B cell (primary cell): ENCODE results near the gene PPOX. TPM values are rescaled to one million over a fixed set of nuclear protein-coding genes. Genes with fewer than 3 reads are reported as not detected.
A peak's percentile ranks its signal among the peaks of the same experiment; 100 is the strongest.

Source experiments
- ATAC-seq: fragments of 200-7000 bp; cut with Tn5 transposase; one replicate; pipeline ENCODE4 v1.10.0; 2021; ENCODE audit warnings: low read depth, mild to moderate bottlenecking, moderate number of reproducible peaks, moderate library complexity
- CTCF ChIA-PET: fragments of 350-600 bp; sonication (Branson Sonifier 250); formaldehyde crosslinking; loops from one replicate; lab custom pipeline; 2021; ENCODE audit warnings: antibody characterized with exemption, inconsistent platforms; lab: Charles Lee
- POLR2A ChIA-PET: fragments of 350-600 bp; sonication (Branson Sonifier 250); formaldehyde crosslinking; loops from one replicate; lab custom pipeline; 2021; ENCODE audit warnings: antibody characterized with exemption; lab: Charles Lee
- DNase-seq: peaks from one replicate; pipeline ENCODE4 v3.0.0; 2013
- H2AFZ ChIP-seq: 2 replicates; pipeline ENCODE4 v1.6.1; 2012; ENCODE audit warnings: mild to moderate bottlenecking, low read depth, low read length; ENCODE audit not compliant: insufficient read depth, poor library complexity, severe bottlenecking
- H3K27ac ChIP-seq, 2 donors: 1 replicate in 1 of 2; 2 replicates in 1 of 2; pipeline ENCODE4 v1.5.1; 2012 to 2013; ENCODE audit warnings: low read length in 2 of 2, mild to moderate bottlenecking in 2 of 2, moderate library complexity in 1 of 2
- H3K27me3 ChIP-seq, 4 experiments: fragments of 200-600 bp in 1 of 4; sonication (generic) in 1 of 4; replicated peaks in 1 of 4; 1 replicate in 2 of 4; 2 replicates in 2 of 4; pipeline versions ENCODE4 v1.6.1 to v1.7.0; 2013 to 2016; ENCODE audit warnings: low read length in 3 of 4, mild to moderate bottlenecking in 2 of 4, mixed read lengths in 1 of 4, moderate library complexity in 1 of 4; ENCODE audit not compliant: insufficient read depth in 4 of 4, control insufficient read depth in 3 of 4; ENCODE audit errors: control extremely low read depth in 1 of 4
- H3K36me3 ChIP-seq, 2 experiments: replicated peaks in 1 of 2; 1 replicate in 1 of 2; 2 replicates in 1 of 2; pipeline versions ENCODE4 v1.6.1 to v1.7.1; 2013; ENCODE audit warnings: low read length in 1 of 2; ENCODE audit not compliant: insufficient read depth in 2 of 2, control insufficient read depth in 1 of 2; ENCODE audit errors: control extremely low read depth in 1 of 2, extremely low read depth in 1 of 2
- H3K4me1 ChIP-seq, 2 donors: fragments of 200-600 bp in 1 of 2; sonication (generic) in 1 of 2; 1 replicate in 1 of 2; 2 replicates in 1 of 2; pipeline versions ENCODE4 v1.5.1 to v1.6.1; 2013 to 2017; ENCODE audit warnings: low read length in 2 of 2; ENCODE audit not compliant: control insufficient read depth in 2 of 2, insufficient read depth in 2 of 2
- H3K4me2 ChIP-seq: replicated peaks from 2 replicates; pipeline ENCODE3; 2012; ENCODE audit warnings: mild to moderate bottlenecking, low read depth, low read length; ENCODE audit not compliant: poor library complexity, severe bottlenecking
- H3K4me3 ChIP-seq, 5 experiments: fragments of 200-600 bp in 1 of 5; sonication (generic) in 1 of 5; 1 replicate in 3 of 5; 2 replicates in 2 of 5; pipeline versions ENCODE4 v1.5.1 to v1.7.0; 2011 to 2016; ENCODE audit warnings: low read length in 4 of 5, mild to moderate bottlenecking in 4 of 5, low read depth in 2 of 5, control low read depth in 1 of 5, moderate library complexity in 1 of 5; ENCODE audit not compliant: insufficient read depth in 1 of 5; ENCODE audit errors: control extremely low read depth in 1 of 5, extremely low read depth in 1 of 5
- H3K79me2 ChIP-seq: fragments of 200-600 bp; sonication (generic); one replicate; pipeline ENCODE4 v1.6.0; 2016; ENCODE audit warnings: low read length; ENCODE audit not compliant: control insufficient read depth, insufficient read depth
- H3K9ac ChIP-seq: fragments of 200-600 bp; sonication (generic); 2 replicates; pipeline ENCODE4 v1.6.1; 2017; ENCODE audit warnings: mild to moderate bottlenecking, low read length, moderate library complexity
- H3K9me3 ChIP-seq, 3 donors: one replicate each; pipeline versions ENCODE4 v1.6.1 to v1.7.1; 2013; ENCODE audit warnings: low read length in 2 of 3; ENCODE audit not compliant: control insufficient read depth in 2 of 3, insufficient read depth in 1 of 3; ENCODE audit errors: control extremely low read depth in 1 of 3
- H4K20me1 ChIP-seq: 2 replicates; pipeline ENCODE4 v1.6.0; 2012; ENCODE audit warnings: mild to moderate bottlenecking, low read length; ENCODE audit not compliant: insufficient read depth, control insufficient read depth, poor library complexity, severe bottlenecking
- H3K27ac Mint-ChIP-seq: one replicate; pipeline ENCODE4 v1.8.0; 2021; ENCODE audit warnings: mixed read lengths
- H3K27me3 Mint-ChIP-seq: one replicate; pipeline ENCODE4 v1.8.0; 2021; ENCODE audit warnings: mixed read lengths
- H3K4me1 Mint-ChIP-seq: one replicate; pipeline ENCODE4 v1.8.0; 2021; ENCODE audit warnings: mixed read lengths
- H3K4me3 Mint-ChIP-seq: one replicate; pipeline ENCODE4 v1.8.0; 2021; ENCODE audit warnings: mixed read lengths
- H3K9me3 Mint-ChIP-seq: one replicate; pipeline ENCODE4 v1.8.0; 2022; ENCODE audit warnings: mixed read lengths; ENCODE audit not compliant: insufficient read depth
- EZH2 ChIP-seq: IDR thresholded peaks from 2 replicates; pipeline ENCODE4 v1.6.1; 2012; ENCODE audit warnings: borderline replicate concordance, low read depth, mild to moderate bottlenecking, moderate library complexity, low read length; ENCODE audit not compliant: insufficient read depth, poor library complexity, severe bottlenecking
- WGBS: methylation state at CpG from one replicate; pipeline ENCODE4 v1.1.5; 2013; ENCODE audit warnings: missing lambda C conversion rate; ENCODE audit not compliant: insufficient coverage; 5-methylcytosine and 5-hydroxymethylcytosine counted together
- intact Hi-C: fragments of 100-400 bp; cut with micrococcal nuclease; formaldehyde crosslinking; loops from one replicate; pipeline ENCODE4 v1.10.0; 2022
- polyA plus RNA-seq: library from polyadenylated mRNA; depleted of rRNA; stranded (reverse); fragments of >200 nt; gene quantifications from 2 replicates; pipeline ENCODE4 v1.2.3, GENCODE V29; 2012
- total RNA-seq, 2 donors: library from RNA; stranded (reverse); fragments of 120-200 nt in 1 of 2; gene quantifications; 1 replicate in 1 of 2; 2 replicates in 1 of 2; pipeline versions ENCODE4 v1.2.3 to v1.2.4, GENCODE V29; 2013 to 2022
- TF ChIP-seq, protein P1 (sequence below): fragments of 200-600 bp; IDR thresholded peaks from one replicate; pipeline ENCODE4 v1.8.0; 2022; ENCODE audit warnings: antibody characterized with exemption, mild to moderate bottlenecking

The PPOX gene
- total and polyA plus RNA-seq, 2 donors (not counting 1 experiment from before 2014, with no cell fraction given), result 65.6 to 82.3 TPM

DNA sequence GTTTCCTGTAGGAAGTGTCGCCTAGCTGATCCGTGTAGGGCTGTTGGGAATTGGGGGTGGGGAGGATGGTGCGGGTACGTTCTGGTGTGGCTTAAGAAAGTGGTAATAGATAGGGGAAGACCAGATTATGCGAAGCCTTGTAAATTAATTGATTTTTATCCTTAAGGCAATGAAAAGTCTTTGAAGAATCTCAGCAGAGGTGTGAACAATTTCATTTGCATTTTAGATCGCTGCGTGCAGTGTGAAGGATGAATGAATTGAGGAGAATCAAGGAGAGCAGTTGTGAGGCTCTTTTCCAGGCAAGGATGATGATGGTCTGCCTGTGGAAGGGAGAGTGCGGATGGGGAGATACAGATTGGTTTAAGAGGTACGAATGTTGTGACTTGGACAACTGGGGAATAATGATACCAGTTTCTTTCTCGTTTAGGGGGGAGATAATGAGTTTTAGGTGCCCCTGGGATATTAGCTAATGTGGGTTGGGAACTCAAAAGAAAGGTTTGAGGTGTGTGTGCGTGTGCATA lies 32.9 kb upstream of the PPOX start:
- Histone ChIP-seq H3K36me3 (peaks cover 0 to 17% of the 10 kb centered on the region in 2 experiments), H3K9me3 (no peaks in the 10 kb centered on the region), H3K4me3 (peak overlapping the region; percentile 85 to 100 (median 92)), H4K20me1 (no peaks in the 10 kb centered on the region), H2AFZ (peak overlapping the region; percentile 89), H3K79me2 (peaks cover 45% of the 10 kb centered on the region), H3K9ac (peak overlapping the region; percentile 82), H3K27ac (peak overlapping the region; percentile 83 to 89), H3K27me3 (no peaks in the 10 kb centered on the region), H3K4me1 (peaks cover 18 to 27% of the 10 kb centered on the region in 2 donors), H3K4me2 (peak overlapping the region; percentile 98)
- no peaks in the 10 kb centered on the region for H3K27me3 Mint-ChIP-seq
- no peak overlapping the region for H3K27ac Mint-ChIP-seq
- DNase-seq, result no peak
- POLR2A ChIA-PET, result interaction anchor here (0.8 to 2.3 kb wide), 7 partner anchors 16 to 115 kb away, joined by 3 to 12 read pairs (median 5); partner anchors contain the start of genes ARHGAP30, NIT1, PFDN2 and PPOX
- no peaks in the 10 kb centered on the region for H3K9me3 Mint-ChIP-seq
- WGBS, result 12% methylated on average over 11 of the region's 11 CpGs
- CTCF ChIA-PET, result interaction anchor here (0.6 to 10.0 kb wide), 9 partner anchors 15 to 940 kb away, joined by 3 to 82 read pairs (median 4); partner anchors contain the start of genes ARHGAP30, NIT1, PFDN2 and PPOX
- intact Hi-C loops, result loop anchor here (2.0 to 10.0 kb wide), 4 partner anchors 66 to 418 kb away; partner anchors contain the start of genes ARHGAP30, CD48 and NDUFS2
- TF ChIP-seq, protein P1, sequence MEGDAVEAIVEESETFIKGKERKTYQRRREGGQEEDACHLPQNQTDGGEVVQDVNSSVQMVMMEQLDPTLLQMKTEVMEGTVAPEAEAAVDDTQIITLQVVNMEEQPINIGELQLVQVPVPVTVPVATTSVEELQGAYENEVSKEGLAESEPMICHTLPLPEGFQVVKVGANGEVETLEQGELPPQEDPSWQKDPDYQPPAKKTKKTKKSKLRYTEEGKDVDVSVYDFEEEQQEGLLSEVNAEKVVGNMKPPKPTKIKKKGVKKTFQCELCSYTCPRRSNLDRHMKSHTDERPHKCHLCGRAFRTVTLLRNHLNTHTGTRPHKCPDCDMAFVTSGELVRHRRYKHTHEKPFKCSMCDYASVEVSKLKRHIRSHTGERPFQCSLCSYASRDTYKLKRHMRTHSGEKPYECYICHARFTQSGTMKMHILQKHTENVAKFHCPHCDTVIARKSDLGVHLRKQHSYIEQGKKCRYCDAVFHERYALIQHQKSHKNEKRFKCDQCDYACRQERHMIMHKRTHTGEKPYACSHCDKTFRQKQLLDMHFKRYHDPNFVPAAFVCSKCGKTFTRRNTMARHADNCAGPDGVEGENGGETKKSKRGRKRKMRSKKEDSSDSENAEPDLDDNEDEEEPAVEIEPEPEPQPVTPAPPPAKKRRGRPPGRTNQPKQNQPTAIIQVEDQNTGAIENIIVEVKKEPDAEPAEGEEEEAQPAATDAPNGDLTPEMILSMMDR, result no peak
- no peak for TF ChIP-seq EZH2
- H3K4me1 Mint-ChIP-seq, result peaks cover 37% of the 10 kb centered on the region
- peak; percentile 1 for ATAC-seq
- H3K4me3 Mint-ChIP-seq, result no peak overlapping the region

DNA sequence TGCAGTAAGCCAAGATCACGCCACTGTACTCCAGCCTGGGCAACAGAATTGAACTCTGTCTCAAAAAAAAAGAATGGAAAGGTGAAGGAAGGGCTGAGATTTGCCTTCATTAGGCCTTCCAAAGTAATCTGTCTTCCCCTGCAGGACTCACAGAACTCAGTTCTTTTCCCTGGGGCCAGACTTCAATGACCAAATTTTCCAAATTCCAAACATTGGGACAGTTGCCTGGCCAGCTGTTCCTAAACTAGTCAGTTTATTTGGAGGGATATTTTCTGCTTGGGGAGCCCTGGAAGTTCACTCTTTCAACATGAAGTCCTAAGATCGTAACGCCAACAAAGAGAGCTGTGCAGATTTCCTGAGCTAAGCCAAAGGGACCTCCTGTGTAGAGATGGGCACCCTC lies 28.3 kb upstream of the PPOX start:
- DNase-seq (no peak), ATAC-seq (no peak)
- Mint-ChIP-seq H3K9me3 (no peaks in the 10 kb centered on the region), H3K27ac (no peak overlapping the region), H3K4me3 (no peak overlapping the region), H3K4me1 (peaks cover 11% of the 10 kb centered on the region), H3K27me3 (no peaks in the 10 kb centered on the region)
- no peak for TF ChIP-seq EZH2
- TF ChIP-seq, protein P1, result no peak
- H2AFZ ChIP-seq, result no peak overlapping the region
- intact Hi-C loops, result loop anchor here (10.0 kb wide), 1 partner anchor 423 kb away; the partner anchor contains the start of gene CD48
- no peaks in the 10 kb centered on the region for H4K20me1 ChIP-seq
- H3K9me3 ChIP-seq, result no peaks in the 10 kb centered on the region
- no CpG with 5 or more reads among the region's 3 CpGs for WGBS
- no peaks in the 10 kb centered on the region for H3K27me3 ChIP-seq
- H3K27ac ChIP-seq, result no peak overlapping the region
- H3K4me2 ChIP-seq, result no peak overlapping the region
- H3K4me1 ChIP-seq, result peaks cover 8 to 11% of the 10 kb centered on the region in 2 donors
- ChIA-PET CTCF (interaction anchor here (1.0 to 10.0 kb wide), 11 partner anchors 9 to 148 kb away, joined by 3 to 82 read pairs (median 6); partner anchors contain the start of genes ARHGAP30, KLHDC9, NIT1 and PFDN2), POLR2A (no interaction called here)
- H3K79me2 ChIP-seq, result peaks cover 34% of the 10 kb centered on the region
- H3K36me3 ChIP-seq, result no peaks in the 10 kb centered on the region
- no peak overlapping the region for H3K4me3 ChIP-seq
- no peak overlapping the region for H3K9ac ChIP-seq
